GM13977 (cell line): ENCODE data around the gene WDR88.

ENCODE experiments used
- DNase-seq: peaks from one replicate; pipeline ENCODE4 v3.0.0; 2012; ENCODE audit warnings: low spot score
- CTCF ChIP-seq: IDR thresholded peaks from 2 replicates; pipeline ENCODE4 v1.5.1; 2012; ENCODE audit warnings: mild to moderate bottlenecking, control low read depth; ENCODE audit not compliant: insufficient read depth; ENCODE audit errors: extremely low read depth, missing control alignments
- in situ Hi-C: fragments of 300-500 bp; cut with MboI; formaldehyde crosslinking; loops from one replicate; pipeline ENCODE4 v1.12.0; 2022; ENCODE audit warnings: low sequenced_read_pairs, low pct_unique_long_range_greater_than_20kb, mixed read lengths, inconsistent platforms; ENCODE audit not compliant: unreplicated experiment

Gene WDR88

DNA sequence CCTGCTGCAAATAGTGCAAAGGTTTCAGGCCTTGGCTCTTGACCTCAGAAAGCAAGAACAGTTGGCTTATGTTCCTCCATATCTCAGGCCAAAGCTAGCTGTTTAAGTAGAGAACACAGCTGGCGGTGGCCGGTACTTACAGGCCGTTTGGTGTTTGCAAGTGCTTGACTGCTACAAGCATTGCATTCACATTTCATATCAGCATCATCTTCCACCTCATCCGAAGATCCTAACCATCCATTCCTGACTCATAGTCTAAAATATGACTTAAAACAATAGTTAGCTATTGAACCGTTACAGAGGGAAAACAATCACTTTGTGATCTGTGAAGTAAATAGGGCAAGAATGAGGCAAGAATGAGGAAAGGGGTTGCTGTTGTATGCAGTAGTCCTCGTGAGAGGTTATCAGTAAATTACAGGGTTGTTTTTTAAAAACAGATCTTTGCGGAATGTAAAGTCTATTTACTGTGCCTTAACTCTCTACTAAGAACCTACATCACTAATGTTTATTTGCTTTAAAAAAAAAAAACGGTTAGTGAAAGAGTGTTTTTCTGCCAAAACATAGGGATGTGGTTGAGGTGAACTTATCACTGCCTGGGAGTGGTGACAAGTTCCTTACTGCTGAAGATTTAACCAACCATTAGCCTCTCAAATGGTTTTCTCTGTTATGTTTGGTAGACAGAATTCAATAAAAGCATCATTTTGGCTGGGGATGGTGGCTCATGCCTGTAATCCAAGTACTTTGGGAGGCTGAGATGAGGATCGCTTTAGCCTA, 21.6 kb upstream of the WDR88 start:
- in situ Hi-C loops, result loop anchor here (10.0 kb wide), 1 partner anchor 136 kb away; the partner anchor contains the start of genes CEP89 and FAAP24
- no peak for TF ChIP-seq CTCF
- no peak for DNase-seq

DNA sequence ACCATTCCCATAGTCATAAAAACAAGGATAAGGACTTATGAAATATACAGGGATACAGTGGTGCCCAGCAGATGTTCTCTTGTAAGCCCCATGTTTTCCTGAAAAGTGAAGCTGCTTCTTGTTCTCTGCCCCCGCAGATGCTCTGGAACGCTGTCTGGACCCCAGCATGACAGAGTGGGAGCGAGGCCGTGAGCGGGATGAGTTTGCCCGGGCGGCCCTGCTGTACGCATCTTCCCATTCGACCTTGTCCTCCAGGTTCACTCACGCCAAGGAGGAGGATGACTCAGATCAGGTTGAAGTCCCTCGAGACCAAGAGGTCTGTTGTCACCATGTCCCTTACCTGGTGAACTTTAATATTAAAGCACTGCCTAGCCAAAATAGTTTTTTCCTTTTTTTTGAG, 20.3 kb upstream of the WDR88 start:
- in situ Hi-C loops, result loop anchor here (10.0 kb wide), 1 partner anchor 137 kb away; the partner anchor contains the start of genes CEP89 and FAAP24
- no peak for DNase-seq
- TF ChIP-seq CTCF, result no peak

GRCh38 chr19:33114312-33114711, 17.6 kb upstream of the WDR88 start:
- DNase-seq, result no peak
- in situ Hi-C loops, result loop anchor here (10.0 kb wide), 1 partner anchor 140 kb away; the partner anchor contains the start of genes CEP89 and FAAP24
- TF ChIP-seq CTCF, result no peak

GRCh38 chr19:33117501-33117900, 14.4 kb upstream of the WDR88 start:
- in situ Hi-C loops, result loop anchor here (10.0 kb wide), 1 partner anchor 143 kb away; the partner anchor contains the start of genes CEP89 and FAAP24
- no peak for DNase-seq

DNA sequence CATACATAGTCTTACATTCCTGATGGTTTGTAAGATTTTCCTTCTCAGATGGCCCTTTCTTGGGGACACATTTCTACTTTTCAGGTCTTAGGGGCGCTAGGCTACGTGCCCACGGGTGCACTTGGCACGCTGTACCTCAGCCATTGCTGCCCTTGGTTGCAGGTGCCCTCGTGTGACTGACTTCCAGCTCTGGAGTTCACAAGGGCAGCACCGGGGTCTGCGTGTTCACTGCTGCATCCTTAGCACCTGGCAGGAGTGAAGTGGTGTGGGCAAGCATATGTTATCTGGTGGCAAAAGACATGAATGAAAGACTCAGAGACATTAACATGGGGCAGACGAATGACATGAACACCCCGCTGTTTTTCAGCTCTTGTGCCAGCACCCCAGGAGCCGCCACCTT, 13.3 kb upstream of the WDR88 start:
- in situ Hi-C loops, result loop anchor here (10.0 kb wide), 1 partner anchor 144 kb away; the partner anchor contains the start of genes CEP89 and FAAP24
- TF ChIP-seq CTCF, result no peak
- no peak for DNase-seq

More at GRCh38 chr19:33117501-33117900, 14.4 kb upstream of the WDR88 start:
- no peak for TF ChIP-seq CTCF

- in situ Hi-C loops, result no loop called here
- DNase-seq, result no peak
- TF ChIP-seq CTCF, result no peak
These were observed 7.5 kb upstream of the WDR88 start for GRCh38 chr19:33124207-33125098.
